Stomach (tissue), 4 donors: ENCODE results near the gene PKP1.

ENCODE experiments used
- CTCF ChIP-seq, 7 experiments: fragments of 450-650 bp in 4 of 7; fragments of 200-600 bp in 3 of 7; sonication (generic) in 3 of 7; IDR thresholded peaks; one replicate each; pipeline ENCODE4 v1.5.1; 2016 to 2019; ENCODE audit warnings: antibody characterized with exemption in 7 of 7, control low read depth in 2 of 7, mild to moderate bottlenecking in 1 of 7
- EP300 ChIP-seq: sonication (generic); formaldehyde crosslinking; IDR thresholded peaks from one replicate; pipeline ENCODE4 v1.6.1; 2017; ENCODE audit warnings: antibody characterized with exemption
- POLR2A ChIP-seq, 4 donors: fragments of 450-650 bp; IDR thresholded peaks; one replicate each; pipeline ENCODE4 v1.6.1; 2016; ENCODE audit warnings: antibody characterized with exemption in 4 of 4, control low read depth in 2 of 4, mild to moderate bottlenecking in 1 of 4, moderate library complexity in 1 of 4

DNA sequence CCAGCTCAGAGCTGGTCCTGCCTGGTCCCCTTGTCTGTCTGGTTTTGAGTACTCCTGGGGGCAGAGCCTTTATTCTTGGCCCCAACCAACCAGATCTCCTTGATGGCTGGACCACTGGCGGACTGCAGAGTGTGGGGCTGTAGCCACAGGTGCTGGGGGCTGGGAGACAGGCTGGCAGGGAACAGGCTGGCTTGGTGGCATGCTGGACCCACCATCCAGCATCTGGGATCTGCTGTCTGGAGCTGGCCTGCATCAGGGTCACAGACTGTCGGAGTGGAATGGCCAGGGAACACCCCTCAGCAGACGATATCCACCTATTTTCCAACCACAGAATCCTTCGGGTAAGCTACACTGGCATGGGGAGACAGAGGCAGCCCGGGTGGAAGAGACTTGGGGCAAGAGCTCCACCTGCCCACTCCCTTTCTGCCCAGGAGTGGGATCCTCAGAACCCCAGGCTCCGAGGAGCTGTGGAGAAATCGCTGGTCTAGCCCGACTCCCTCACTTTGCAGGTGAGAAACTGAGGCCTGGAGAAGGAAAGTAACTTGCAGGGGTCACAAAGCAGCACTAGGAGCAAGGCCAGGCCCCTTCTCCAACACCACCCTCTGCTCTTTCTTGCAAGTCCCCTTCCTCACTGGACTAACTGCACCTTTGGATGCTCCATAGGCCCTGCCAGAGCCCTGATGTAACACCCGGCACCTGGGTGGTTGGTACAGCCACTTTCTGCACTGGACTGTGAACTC is 53.6 kb downstream of the PKP1 start:
- TF ChIP-seq POLR2A (IDR thresholded peaks at IDR 0.05) (no peak), CTCF (IDR thresholded peaks at IDR 0.05) (no peak), EP300 (no peak)
